Lower leg skin (tissue), 4 donors: Measurements from ENCODE around the gene CREG1. TPM values are rescaled to one million over a fixed set of nuclear protein-coding genes. Genes with fewer than 3 reads are reported as not detected.

Source experiments
- DNase-seq, 2 donors: peaks; one replicate each; pipeline ENCODE4 v3.0.0-alpha.2; 2019; ENCODE audit warnings: low spot score in 2 of 2
- H3K4me3 ChIP-seq: fragments of 200-600 bp; sonication (generic); 2 replicates; pipeline ENCODE4 v1.5.1; 2017; ENCODE audit warnings: mild to moderate bottlenecking, low read depth; ENCODE audit not compliant: poor library complexity, severe bottlenecking
- POLR2A ChIP-seq, 2 donors: fragments of 450-650 bp; IDR thresholded peaks; one replicate each; pipeline ENCODE4 v1.6.1; 2016 to 2017; ENCODE audit warnings: antibody characterized with exemption in 2 of 2, mild to moderate bottlenecking in 1 of 2, moderate library complexity in 1 of 2
- WGBS, 2 donors: methylation state at CpG; one replicate each; pipeline ENCODE4 v1.1.5; 2018; 5-methylcytosine and 5-hydroxymethylcytosine counted together
- intact Hi-C: fragments of 100-400 bp; cut with DNase I; formaldehyde crosslinking; loops from one replicate; pipeline ENCODE4 v1.15.0; 2023; ENCODE audit warnings: low total_unique reads
- total RNA-seq, 4 donors: library from RNA; depleted of rRNA; stranded (reverse); fragments of >200 nt; gene quantifications; one replicate each; pipeline ENCODE4 v1.1.0, GENCODE V29; 2016
- TF ChIP-seq, protein P1 (sequence below), 3 donors: fragments of 450-650 bp; IDR thresholded peaks; one replicate each; pipeline ENCODE4 v1.5.1; 2016; ENCODE audit warnings: antibody characterized with exemption in 3 of 3, mild to moderate bottlenecking in 3 of 3, moderate library complexity in 2 of 3

The CREG1 gene
- total RNA-seq, 4 donors from 2014 or later = 196 to 467 (median 339) TPM

DNA sequence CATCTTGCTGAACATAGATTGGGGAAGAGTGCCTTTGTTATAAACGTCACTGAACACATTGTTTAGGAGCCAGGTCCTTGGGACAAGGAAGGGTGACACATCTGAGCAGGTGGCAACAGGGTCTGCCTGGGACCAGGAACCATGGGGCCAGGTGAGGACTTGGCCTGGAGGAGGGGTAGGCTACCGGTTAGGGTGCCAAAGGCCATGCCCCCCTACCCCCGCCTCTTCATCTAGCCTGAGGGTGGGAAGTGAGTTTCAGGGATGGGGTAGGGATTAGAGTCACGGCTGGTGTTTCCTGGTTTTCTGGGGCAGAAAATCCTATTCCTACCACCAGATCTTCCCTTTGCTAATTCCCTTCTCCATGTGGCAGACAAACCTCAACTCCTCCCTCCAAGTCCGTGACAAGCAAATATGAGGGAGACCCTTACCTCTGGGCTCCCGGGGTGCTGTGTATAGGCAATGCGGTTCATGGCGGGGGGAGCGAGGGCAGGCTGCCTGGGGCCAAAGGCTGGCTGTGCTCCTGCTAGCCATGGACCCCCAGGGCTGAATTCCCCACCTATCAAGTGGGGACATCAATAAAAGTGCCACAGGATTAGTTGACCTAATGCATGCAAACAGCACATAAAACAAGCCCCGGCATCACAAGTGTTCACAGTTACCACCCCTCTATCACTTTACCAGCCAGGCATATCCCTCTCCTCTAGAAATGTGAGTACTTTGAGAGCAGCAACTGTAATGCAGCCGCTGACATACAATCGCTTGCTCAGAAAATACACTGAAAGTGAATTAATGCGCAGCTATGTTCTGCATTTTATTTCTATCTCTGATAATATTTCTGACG lies 49.7 kb downstream of the CREG1 start:
- intact Hi-C loops = no loop called here
- TF ChIP-seq, protein P1, sequence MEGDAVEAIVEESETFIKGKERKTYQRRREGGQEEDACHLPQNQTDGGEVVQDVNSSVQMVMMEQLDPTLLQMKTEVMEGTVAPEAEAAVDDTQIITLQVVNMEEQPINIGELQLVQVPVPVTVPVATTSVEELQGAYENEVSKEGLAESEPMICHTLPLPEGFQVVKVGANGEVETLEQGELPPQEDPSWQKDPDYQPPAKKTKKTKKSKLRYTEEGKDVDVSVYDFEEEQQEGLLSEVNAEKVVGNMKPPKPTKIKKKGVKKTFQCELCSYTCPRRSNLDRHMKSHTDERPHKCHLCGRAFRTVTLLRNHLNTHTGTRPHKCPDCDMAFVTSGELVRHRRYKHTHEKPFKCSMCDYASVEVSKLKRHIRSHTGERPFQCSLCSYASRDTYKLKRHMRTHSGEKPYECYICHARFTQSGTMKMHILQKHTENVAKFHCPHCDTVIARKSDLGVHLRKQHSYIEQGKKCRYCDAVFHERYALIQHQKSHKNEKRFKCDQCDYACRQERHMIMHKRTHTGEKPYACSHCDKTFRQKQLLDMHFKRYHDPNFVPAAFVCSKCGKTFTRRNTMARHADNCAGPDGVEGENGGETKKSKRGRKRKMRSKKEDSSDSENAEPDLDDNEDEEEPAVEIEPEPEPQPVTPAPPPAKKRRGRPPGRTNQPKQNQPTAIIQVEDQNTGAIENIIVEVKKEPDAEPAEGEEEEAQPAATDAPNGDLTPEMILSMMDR (IDR thresholded peaks at IDR 0.05) = no peak
- TF ChIP-seq POLR2A (IDR thresholded peaks at IDR 0.05) = no peak
- 51 to 54% methylated on average over 14 of the region's 14 CpGs for WGBS, 2 donors
- no peak overlapping the region for H3K4me3 ChIP-seq
- no peak for DNase-seq

DNA sequence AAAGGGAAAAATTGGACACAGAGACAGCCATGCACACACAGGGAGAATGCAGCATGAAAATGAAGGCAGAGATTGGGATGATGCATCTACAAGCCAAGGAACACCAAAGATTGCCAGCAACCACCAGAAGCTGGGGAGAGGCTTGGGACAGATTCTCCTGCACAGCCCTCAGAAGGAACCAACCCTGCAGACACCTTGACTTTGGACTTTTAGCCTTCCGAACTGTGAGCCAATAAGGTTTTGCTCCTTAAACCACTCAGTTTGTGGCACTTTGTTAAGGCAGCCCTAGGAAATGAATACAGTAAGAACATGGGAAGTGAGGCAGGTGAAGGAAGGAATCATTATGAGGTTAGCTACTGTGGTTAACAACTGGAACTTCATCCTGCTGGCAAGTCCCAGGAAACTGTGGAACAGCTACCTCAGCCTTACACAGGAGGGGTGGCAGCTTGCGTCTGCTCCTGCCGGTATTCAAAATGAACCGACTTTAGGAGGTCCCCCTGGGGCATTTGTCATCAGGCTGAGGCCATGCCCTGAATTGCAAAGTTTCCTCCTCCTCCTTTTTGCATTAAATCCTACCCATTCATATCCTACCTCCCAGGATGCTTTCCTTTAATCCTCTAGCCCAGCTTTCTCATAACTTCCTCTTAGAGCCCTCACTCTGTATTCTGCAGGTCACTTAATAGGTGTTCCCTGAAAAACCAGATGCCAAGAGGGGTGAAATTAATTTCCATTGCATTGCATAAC lies 50.7 kb downstream of the CREG1 start:
- 32 to 38% methylated on average over 4 of the region's 4 CpGs for WGBS, 2 donors
- H3K4me3 ChIP-seq = no peak overlapping the region
- DNase-seq = no peak
- TF ChIP-seq POLR2A (IDR thresholded peaks at IDR 0.05) = no peak
- TF ChIP-seq, protein P1 (IDR thresholded peaks at IDR 0.05) = no peak
- intact Hi-C loops = no loop called here

DNA sequence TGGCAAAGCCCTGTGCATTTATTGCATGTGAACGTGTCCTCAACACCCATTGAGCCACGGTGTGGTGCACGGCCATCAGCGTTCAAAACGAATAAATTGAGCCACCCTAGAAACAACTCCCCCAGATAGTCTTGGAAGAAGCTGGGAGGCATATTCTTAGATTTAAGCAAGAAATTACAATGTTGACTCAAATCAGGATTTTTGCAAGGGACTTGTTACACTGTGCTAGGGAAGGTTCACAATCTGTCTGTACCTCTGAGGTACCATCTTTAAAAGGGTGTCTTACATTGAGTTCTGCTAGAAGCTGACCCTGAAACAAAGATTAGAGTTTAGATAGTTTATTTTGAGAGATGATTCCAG lies 51.4 kb downstream of the CREG1 start:
- no peak for TF ChIP-seq POLR2A (IDR thresholded peaks at IDR 0.05)
- TF ChIP-seq, protein P1 (IDR thresholded peaks at IDR 0.05) = no peak
- intact Hi-C loops = no loop called here
- WGBS, 2 donors = 87 to 88% methylated on average over 5 of the region's 5 CpGs
- no peak overlapping the region for H3K4me3 ChIP-seq
- DNase-seq = no peak

DNA sequence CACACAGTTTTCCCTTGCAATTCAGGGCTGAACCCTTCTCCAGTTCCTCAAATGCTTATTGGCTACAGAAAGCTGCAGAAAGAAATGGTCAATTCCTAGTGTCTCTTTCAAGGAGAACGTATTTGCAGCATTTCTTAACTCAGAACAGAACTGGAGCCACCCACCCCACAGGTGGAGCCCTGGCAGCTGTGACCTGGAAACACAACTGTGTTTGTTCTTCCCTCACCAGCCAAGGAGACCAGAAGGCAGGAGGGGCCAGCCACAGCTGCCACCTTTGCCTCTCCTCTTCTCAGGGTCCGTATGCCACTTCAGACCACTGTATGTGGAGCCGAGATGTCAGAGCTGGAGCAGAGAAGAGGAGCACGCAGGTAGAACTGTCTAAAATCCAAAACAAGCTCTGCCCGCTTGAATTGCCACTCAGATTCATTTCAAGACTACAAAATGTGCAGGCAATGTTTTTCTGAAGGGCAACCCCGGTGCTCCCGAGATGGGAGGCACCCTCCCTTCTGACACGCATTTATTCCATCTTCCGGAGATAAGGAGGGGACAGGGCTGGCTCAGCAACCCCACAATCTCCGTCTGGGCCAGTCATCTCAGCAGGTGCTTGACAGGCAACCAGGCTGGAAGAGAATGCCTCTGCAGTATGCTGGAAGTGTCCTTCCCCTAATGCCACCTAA lies 51.9 kb downstream of the CREG1 start:
- intact Hi-C loops = no loop called here
- TF ChIP-seq POLR2A (IDR thresholded peaks at IDR 0.05) = no peak
- TF ChIP-seq, protein P1 (IDR thresholded peaks at IDR 0.05) = no peak
- no peak overlapping the region for H3K4me3 ChIP-seq
- 74 to 79% methylated on average over 10 of the region's 10 CpGs for WGBS, 2 donors
- DNase-seq = no peak

DNA sequence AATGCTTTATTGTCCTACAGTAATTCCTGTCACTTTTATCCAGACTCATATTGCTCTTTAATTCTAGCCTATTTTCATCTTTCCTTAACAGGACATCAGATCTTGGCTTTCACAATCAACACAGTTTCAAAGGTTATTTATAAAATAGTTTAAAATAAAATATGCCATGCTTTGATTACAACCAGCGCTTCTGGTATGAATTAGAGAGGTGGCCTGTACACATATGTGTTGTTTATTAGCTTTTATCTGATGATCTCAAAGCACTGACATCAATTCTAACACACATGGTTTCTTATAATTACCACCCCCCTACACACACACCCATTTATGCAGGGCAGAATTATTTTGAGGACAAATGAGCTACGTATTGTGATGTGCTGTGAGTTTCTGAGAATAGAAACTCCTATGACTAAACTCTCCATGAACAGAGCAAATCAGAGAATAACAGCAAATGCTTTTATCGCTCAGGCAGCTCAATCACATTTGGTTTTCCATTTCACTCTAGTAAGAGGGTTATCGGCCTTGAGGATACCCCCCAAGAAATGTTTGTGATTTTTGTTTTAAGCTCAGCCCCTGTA lies 53.2 kb downstream of the CREG1 start:
- intact Hi-C loops = no loop called here
- no peak overlapping the region for H3K4me3 ChIP-seq
- 68 to 80% methylated on average over 4 of the region's 4 CpGs for WGBS, 2 donors
- no peak for DNase-seq
- TF ChIP-seq, protein P1 (IDR thresholded peaks at IDR 0.05) = no peak
- TF ChIP-seq POLR2A (IDR thresholded peaks at IDR 0.05) = no peak
